CMK (cell line): ENCODE measurements around the gene ANKS1B.
"Not testable (repeated sequence)": the region's sequence is repeated elsewhere in the genome, so short reads cannot be mapped to it uniquely, and the experiment has no call there.

Experiments
- DNase-seq: peaks from one replicate; pipeline ENCODE4 v3.0.0-alpha.2; 2010; ENCODE audit warnings: low read depth

The ANKS1B gene

GRCh38 chr12:99009654-99010296, 975.0 kb downstream of the ANKS1B start:
- no peak for DNase-seq

- DNase-seq, result no peak
These were observed 979.1 kb downstream of the ANKS1B start for GRCh38 chr12:99005601-99006000.

- DNase-seq, result no peak
These were observed 979.8 kb downstream of the ANKS1B start for GRCh38 chr12:99004799-99005466.

- no peak for DNase-seq
These were observed 982.0 kb downstream of the ANKS1B start for GRCh38 chr12:99002731-99003130.

- no peak for DNase-seq
These were observed 982.6 kb downstream of the ANKS1B start for GRCh38 chr12:99002156-99002555.

- no peak for DNase-seq
These were observed 985.2 kb downstream of the ANKS1B start for GRCh38 chr12:98999559-98999958.

- DNase-seq, result no peak
These were observed 985.9 kb downstream of the ANKS1B start for GRCh38 chr12:98998697-98999299.

- no peak for DNase-seq
These were observed 986.8 kb downstream of the ANKS1B start for GRCh38 chr12:98997899-98998298.

GRCh38 chr12:98990648-98991047, 994.1 kb downstream of the ANKS1B start:
- no peak for DNase-seq

- no peak for DNase-seq
These were observed 999.6 kb downstream of the ANKS1B start for GRCh38 chr12:98985156-98985555.

GRCh38 chr12:98983647-98984046, 1001.1 kb downstream of the ANKS1B start:
- DNase-seq, result no peak

GRCh38 chr12:98980508-98980907, 1004.2 kb downstream of the ANKS1B start:
- DNase-seq, result no peak

- DNase-seq, result no peak
These were observed 1007.5 kb downstream of the ANKS1B start for GRCh38 chr12:98977186-98977585.

GRCh38 chr12:98974767-98975381, 1009.9 kb downstream of the ANKS1B start:
- no peak for DNase-seq

GRCh38 chr12:98973395-98973794, 1011.3 kb downstream of the ANKS1B start:
- DNase-seq, result no peak

- no peak for DNase-seq
These were observed 1013.8 kb downstream of the ANKS1B start for GRCh38 chr12:98970950-98971349.

GRCh38 chr12:98970210-98970609, 1014.5 kb downstream of the ANKS1B start:
- no peak for DNase-seq

- DNase-seq, result no peak
These were observed 1015.8 kb downstream of the ANKS1B start for GRCh38 chr12:98968896-98969295.

GRCh38 chr12:98957135-98957534, 1027.6 kb downstream of the ANKS1B start:
- not testable (repeated sequence) for DNase-seq

- DNase-seq, result no peak
These were observed 1029.5 kb downstream of the ANKS1B start for GRCh38 chr12:98955284-98955683.

- no peak for DNase-seq
These were observed 1030.2 kb downstream of the ANKS1B start for GRCh38 chr12:98954506-98954905.

- DNase-seq, result no peak
These were observed 1033.3 kb downstream of the ANKS1B start for GRCh38 chr12:98951406-98951805.

- no peak for DNase-seq
These were observed 1036.3 kb downstream of the ANKS1B start for GRCh38 chr12:98948343-98948949.
